Hepatocyte (in vitro differentiated cells): Measurements from ENCODE around the gene PFKL.

Experiments used
- CTCF ChIP-seq: fragments of 200-600 bp; sonication (generic); IDR thresholded peaks from 2 replicates; pipeline ENCODE4 v1.5.1; 2016; ENCODE audit warnings: antibody characterized with exemption, mild to moderate bottlenecking; ENCODE audit not compliant: poor library complexity
- EZH2 ChIP-seq: fragments of 200-600 bp; sonication (generic); IDR thresholded peaks from 2 replicates; pipeline ENCODE4 v1.6.1; 2016; ENCODE audit warnings: antibody characterized with exemption, mild to moderate bottlenecking, borderline replicate concordance
- EZH2phosphoT487 ChIP-seq: fragments of 200-600 bp; sonication (generic); IDR thresholded peaks from one replicate; pipeline ENCODE4 v1.6.1; 2018; ENCODE audit warnings: antibody characterized with exemption, mild to moderate bottlenecking, low read depth, moderate library complexity; ENCODE audit not compliant: unreplicated experiment, severe bottlenecking

DNA sequence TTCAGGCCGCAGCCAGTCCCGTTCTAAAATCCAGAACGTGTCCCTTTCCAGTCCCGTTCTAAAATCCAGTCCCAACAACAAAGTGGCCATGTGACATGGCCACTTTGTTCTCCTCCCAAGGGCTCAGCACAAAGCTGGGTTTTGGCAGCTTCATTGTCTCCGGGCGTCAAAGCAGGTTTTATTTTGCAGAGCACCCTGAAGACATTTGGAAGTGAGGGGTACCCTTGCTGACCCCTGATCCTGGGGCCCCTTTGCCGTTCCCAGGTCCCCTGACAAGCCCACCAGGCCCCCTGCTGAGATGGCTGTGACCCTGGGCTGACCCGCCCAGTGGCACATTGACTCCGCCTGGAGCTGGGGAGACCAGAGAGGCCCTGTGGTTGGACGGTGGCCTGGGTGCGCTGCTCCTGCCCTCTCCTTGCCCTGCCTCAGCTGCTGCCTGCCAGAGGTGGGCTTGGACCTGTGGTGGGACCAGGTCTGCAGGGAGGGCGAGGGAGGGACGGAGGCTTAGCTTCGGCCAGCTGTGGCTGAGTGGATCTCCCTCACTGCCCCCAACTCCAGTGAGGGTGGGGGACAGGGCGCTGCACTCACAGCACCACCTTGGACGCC is 4.3 kb downstream of the PFKL start:
- TF ChIP-seq CTCF (no peak), EZH2 (no peak), EZH2phosphoT487 (no peak)
